GM23338 (cell line): ENCODE measurements around the gene ATP13A2. TPM values are rescaled to one million over a fixed set of nuclear protein-coding genes. Genes with fewer than 3 reads are reported as not detected.

Experiments
- ATAC-seq: fragments of 200-7000 bp; cut with Tn5 transposase; 3 replicates; pipeline ENCODE4 v1.9.1; 2020
- DNase-seq: peaks from one replicate; pipeline ENCODE4 v3.0.0-alpha.2; 2015; ENCODE audit warnings: low spot score
- H2AFZ ChIP-seq: fragments of 200-600 bp; sonication (generic); 2 replicates; pipeline ENCODE4 v1.8.0; 2016; ENCODE audit warnings: antibody characterized with exemption, mild to moderate bottlenecking, moderate library complexity
- H3F3A ChIP-seq: fragments of 200-600 bp; sonication (generic); replicated peaks from 2 replicates; pipeline ENCODE4 v1.8.0; 2017; ENCODE audit warnings: antibody characterized with exemption, mixed run types, low read depth
- H3K27ac ChIP-seq: fragments of 200-600 bp; sonication (generic); 2 replicates; pipeline ENCODE4 v1.6.1; 2016; ENCODE audit warnings: low read depth
- H3K27me3 ChIP-seq: fragments of 200-600 bp; sonication (generic); 2 replicates; pipeline ENCODE4 v1.8.0; 2016; ENCODE audit warnings: mild to moderate bottlenecking, mixed run types, moderate library complexity; ENCODE audit not compliant: insufficient read depth
- H3K36me3 ChIP-seq: fragments of 200-600 bp; sonication (generic); 2 replicates; pipeline ENCODE4 v1.8.0; 2016; ENCODE audit warnings: mild to moderate bottlenecking; ENCODE audit not compliant: insufficient read depth
- H3K4me1 ChIP-seq: fragments of 200-600 bp; sonication (generic); 2 replicates; pipeline ENCODE4 v1.8.0; 2016; ENCODE audit warnings: mild to moderate bottlenecking, moderate library complexity; ENCODE audit not compliant: insufficient read depth
- H3K4me2 ChIP-seq: fragments of 200-600 bp; sonication (generic); 2 replicates; pipeline ENCODE4 v1.7.1; 2017; ENCODE audit warnings: mixed run types
- H3K4me3 ChIP-seq: fragments of 200-600 bp; sonication (generic); 2 replicates; pipeline ENCODE4 v1.6.1; 2016; ENCODE audit warnings: mixed run types
- H3K79me2 ChIP-seq: fragments of 200-600 bp; sonication (generic); replicated peaks from 2 replicates; pipeline ENCODE4 v1.8.0; 2017; ENCODE audit warnings: mild to moderate bottlenecking; ENCODE audit not compliant: insufficient read depth
- H3K9me2 ChIP-seq: fragments of 200-600 bp; sonication (generic); 2 replicates; pipeline ENCODE4 v1.8.0; 2017; ENCODE audit not compliant: insufficient read depth
- H4K20me1 ChIP-seq: fragments of 200-600 bp; sonication (generic); replicated peaks from 2 replicates; pipeline ENCODE4 v1.8.0; 2017; ENCODE audit warnings: mild to moderate bottlenecking; ENCODE audit not compliant: insufficient read depth
- H3K27ac Mint-ChIP-seq: 2 replicates; pipeline ENCODE4 v1.8.0; 2020; ENCODE audit warnings: inconsistent platforms, mild to moderate bottlenecking, moderate library complexity, mixed read lengths
- H3K27me3 Mint-ChIP-seq: 3 replicates; pipeline ENCODE4 v1.8.0; 2022; ENCODE audit warnings: low read depth, mild to moderate bottlenecking, moderate library complexity, mixed read lengths, inconsistent platforms; ENCODE audit not compliant: insufficient read depth, poor library complexity
- H3K36me3 Mint-ChIP-seq: 3 replicates; pipeline ENCODE4 v1.8.0; 2021; ENCODE audit warnings: low read depth, mild to moderate bottlenecking, inconsistent platforms, moderate library complexity, mixed read lengths
- H3K4me1 Mint-ChIP-seq: 3 replicates; pipeline ENCODE4 v1.8.0; 2020; ENCODE audit warnings: mild to moderate bottlenecking, inconsistent platforms, mixed read lengths
- H3K4me3 Mint-ChIP-seq: 3 replicates; pipeline ENCODE4 v1.8.0; 2021; ENCODE audit warnings: moderate library complexity, mild to moderate bottlenecking, inconsistent platforms, mixed read lengths
- H3K9me3 Mint-ChIP-seq: 3 replicates; pipeline ENCODE4 v1.8.0; 2020; ENCODE audit warnings: moderate library complexity, mild to moderate bottlenecking, inconsistent platforms, mixed read lengths
- CREB1 ChIP-seq: fragments of 250-450 bp; sonication (Bioruptor Pico); IDR thresholded peaks from 2 replicates; pipeline ENCODE4 v1.5.0; 2020; ENCODE audit warnings: low read depth, mild to moderate bottlenecking, moderate library complexity
- EZH2 ChIP-seq: fragments of 200-600 bp; sonication (generic); IDR thresholded peaks from one replicate; pipeline ENCODE4 v1.8.0; 2017; ENCODE audit warnings: antibody characterized with exemption, mild to moderate bottlenecking, low read depth; ENCODE audit not compliant: unreplicated experiment
- EZH2phosphoT487 ChIP-seq: fragments of 200-600 bp; sonication (generic); IDR thresholded peaks from one replicate; pipeline ENCODE4 v1.8.1; 2018; ENCODE audit warnings: antibody characterized with exemption; ENCODE audit not compliant: unreplicated experiment
- NANOG ChIP-seq: IDR thresholded peaks from 2 replicates; pipeline ENCODE4 v1.6.1; 2016; ENCODE audit warnings: antibody characterized with exemption, borderline replicate concordance
- POLR2AphosphoS5 ChIP-seq: IDR thresholded peaks from 2 replicates; pipeline ENCODE4 v1.6.1; 2016; ENCODE audit warnings: antibody characterized with exemption, low read depth
- STAT1 ChIP-seq: IDR thresholded peaks from one replicate; pipeline ENCODE4 v1.6.1; 2016; ENCODE audit warnings: antibody characterized with exemption; ENCODE audit not compliant: unreplicated experiment
- ZNF114 ChIP-seq: fragments of 250-450 bp; sonication (Bioruptor Pico); IDR thresholded peaks from 2 replicates; pipeline ENCODE4 v1.5.0; 2020; ENCODE audit warnings: mild to moderate bottlenecking, moderate library complexity
- ZNF331 ChIP-seq: fragments of 250-450 bp; sonication (Bioruptor Pico); IDR thresholded peaks from 2 replicates; pipeline ENCODE4 v1.5.0; 2020; ENCODE audit warnings: low read depth, mild to moderate bottlenecking, moderate library complexity
- polyA plus RNA-seq: library from polyadenylated mRNA; unstranded; fragments of >200 nt; fragmentation: Nextera tagmentation; extraction: Ambion mirVana; gene quantifications from 2 replicates; pipeline ENCODE4 v1.2.1, GENCODE V29; 2016
- total RNA-seq: library from RNA; depleted of rRNA; stranded (reverse); fragments of >200 nt; shearing (Covaris generic); gene quantifications from 2 replicates; pipeline ENCODE4 v1.2.3, GENCODE V29; 2014
- TF ChIP-seq, protein P1 (sequence below): fragments of 250-450 bp; sonication (Bioruptor Pico); IDR thresholded peaks from 2 replicates; pipeline ENCODE4 v1.5.0; 2020; ENCODE audit warnings: mild to moderate bottlenecking, moderate library complexity
- TF ChIP-seq, protein P2 (sequence below): IDR thresholded peaks from 2 replicates; pipeline ENCODE4 v1.6.1; 2016; ENCODE audit warnings: antibody characterized with exemption
- TF ChIP-seq, protein P3 (sequence below): IDR thresholded peaks from one replicate; pipeline ENCODE4 v1.6.1; 2018; ENCODE audit warnings: antibody characterized with exemption; ENCODE audit not compliant: unreplicated experiment
- TF ChIP-seq, protein P4 (sequence below), 2 experiments: fragments of 200-600 bp in 1 of 2; sonication (generic) in 1 of 2; conservative IDR thresholded peaks; 2 replicates each; pipeline versions ENCODE4 v1.5.1 to v1.6.1; 2016 to 2017; ENCODE audit warnings: antibody characterized with exemption in 2 of 2, low read depth in 2 of 2, mild to moderate bottlenecking in 2 of 2, moderate library complexity in 1 of 2

The ATP13A2 gene
- total and polyA plus RNA-seq, 2 experiments from 2014 or later = 30.1 to 87.7 TPM

DNA sequence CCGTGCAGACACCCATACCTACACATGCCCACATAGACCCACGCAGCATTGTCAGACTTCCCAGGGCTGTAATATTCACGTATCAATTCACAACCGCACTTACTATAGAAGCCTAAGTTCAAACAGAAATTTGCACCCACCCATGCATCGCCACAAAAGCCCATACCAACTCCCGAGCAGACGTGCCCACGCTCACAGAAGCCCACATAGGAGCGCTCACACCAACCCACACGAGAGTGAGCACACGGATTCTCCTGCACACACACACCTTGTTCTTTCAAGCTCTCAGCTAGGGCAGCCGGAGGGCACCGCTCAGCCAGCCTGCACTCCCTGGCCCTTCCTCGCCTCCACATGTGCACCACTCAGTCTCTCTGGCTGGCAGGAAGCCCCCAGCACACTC, 35.9 kb downstream of the ATP13A2 start:
- Histone ChIP-seq H3K27ac (no peak overlapping the region), H3K36me3 (no peaks in the 10 kb centered on the region; the same call in 1 of the 2 replicates), H4K20me1 (peaks cover 5% of the 10 kb centered on the region; the same call in 1 of the 2 replicates), H3K79me2 (peaks cover 27% of the 10 kb centered on the region), H2AFZ (no peak overlapping the region), H3K4me1 (peaks cover 14% of the 10 kb centered on the region), H3K4me3 (no peak overlapping the region), H3K27me3 (no peaks in the 10 kb centered on the region), H3K9me2 (no peaks in the 10 kb centered on the region), H3K4me2 (no peak overlapping the region), H3F3A (peaks cover 15% of the 10 kb centered on the region; the same call in 1 of the 2 replicates)
- no peaks in the 10 kb centered on the region for H3K9me3 Mint-ChIP-seq
- DNase-seq (no peak), ATAC-seq (no peak)
- H3K4me3 Mint-ChIP-seq = peak overlapping the region; percentile 7; the same call in 1 of the 3 replicates
- H3K4me1 Mint-ChIP-seq = peaks cover 42% of the 10 kb centered on the region
- TF ChIP-seq, protein P1, sequence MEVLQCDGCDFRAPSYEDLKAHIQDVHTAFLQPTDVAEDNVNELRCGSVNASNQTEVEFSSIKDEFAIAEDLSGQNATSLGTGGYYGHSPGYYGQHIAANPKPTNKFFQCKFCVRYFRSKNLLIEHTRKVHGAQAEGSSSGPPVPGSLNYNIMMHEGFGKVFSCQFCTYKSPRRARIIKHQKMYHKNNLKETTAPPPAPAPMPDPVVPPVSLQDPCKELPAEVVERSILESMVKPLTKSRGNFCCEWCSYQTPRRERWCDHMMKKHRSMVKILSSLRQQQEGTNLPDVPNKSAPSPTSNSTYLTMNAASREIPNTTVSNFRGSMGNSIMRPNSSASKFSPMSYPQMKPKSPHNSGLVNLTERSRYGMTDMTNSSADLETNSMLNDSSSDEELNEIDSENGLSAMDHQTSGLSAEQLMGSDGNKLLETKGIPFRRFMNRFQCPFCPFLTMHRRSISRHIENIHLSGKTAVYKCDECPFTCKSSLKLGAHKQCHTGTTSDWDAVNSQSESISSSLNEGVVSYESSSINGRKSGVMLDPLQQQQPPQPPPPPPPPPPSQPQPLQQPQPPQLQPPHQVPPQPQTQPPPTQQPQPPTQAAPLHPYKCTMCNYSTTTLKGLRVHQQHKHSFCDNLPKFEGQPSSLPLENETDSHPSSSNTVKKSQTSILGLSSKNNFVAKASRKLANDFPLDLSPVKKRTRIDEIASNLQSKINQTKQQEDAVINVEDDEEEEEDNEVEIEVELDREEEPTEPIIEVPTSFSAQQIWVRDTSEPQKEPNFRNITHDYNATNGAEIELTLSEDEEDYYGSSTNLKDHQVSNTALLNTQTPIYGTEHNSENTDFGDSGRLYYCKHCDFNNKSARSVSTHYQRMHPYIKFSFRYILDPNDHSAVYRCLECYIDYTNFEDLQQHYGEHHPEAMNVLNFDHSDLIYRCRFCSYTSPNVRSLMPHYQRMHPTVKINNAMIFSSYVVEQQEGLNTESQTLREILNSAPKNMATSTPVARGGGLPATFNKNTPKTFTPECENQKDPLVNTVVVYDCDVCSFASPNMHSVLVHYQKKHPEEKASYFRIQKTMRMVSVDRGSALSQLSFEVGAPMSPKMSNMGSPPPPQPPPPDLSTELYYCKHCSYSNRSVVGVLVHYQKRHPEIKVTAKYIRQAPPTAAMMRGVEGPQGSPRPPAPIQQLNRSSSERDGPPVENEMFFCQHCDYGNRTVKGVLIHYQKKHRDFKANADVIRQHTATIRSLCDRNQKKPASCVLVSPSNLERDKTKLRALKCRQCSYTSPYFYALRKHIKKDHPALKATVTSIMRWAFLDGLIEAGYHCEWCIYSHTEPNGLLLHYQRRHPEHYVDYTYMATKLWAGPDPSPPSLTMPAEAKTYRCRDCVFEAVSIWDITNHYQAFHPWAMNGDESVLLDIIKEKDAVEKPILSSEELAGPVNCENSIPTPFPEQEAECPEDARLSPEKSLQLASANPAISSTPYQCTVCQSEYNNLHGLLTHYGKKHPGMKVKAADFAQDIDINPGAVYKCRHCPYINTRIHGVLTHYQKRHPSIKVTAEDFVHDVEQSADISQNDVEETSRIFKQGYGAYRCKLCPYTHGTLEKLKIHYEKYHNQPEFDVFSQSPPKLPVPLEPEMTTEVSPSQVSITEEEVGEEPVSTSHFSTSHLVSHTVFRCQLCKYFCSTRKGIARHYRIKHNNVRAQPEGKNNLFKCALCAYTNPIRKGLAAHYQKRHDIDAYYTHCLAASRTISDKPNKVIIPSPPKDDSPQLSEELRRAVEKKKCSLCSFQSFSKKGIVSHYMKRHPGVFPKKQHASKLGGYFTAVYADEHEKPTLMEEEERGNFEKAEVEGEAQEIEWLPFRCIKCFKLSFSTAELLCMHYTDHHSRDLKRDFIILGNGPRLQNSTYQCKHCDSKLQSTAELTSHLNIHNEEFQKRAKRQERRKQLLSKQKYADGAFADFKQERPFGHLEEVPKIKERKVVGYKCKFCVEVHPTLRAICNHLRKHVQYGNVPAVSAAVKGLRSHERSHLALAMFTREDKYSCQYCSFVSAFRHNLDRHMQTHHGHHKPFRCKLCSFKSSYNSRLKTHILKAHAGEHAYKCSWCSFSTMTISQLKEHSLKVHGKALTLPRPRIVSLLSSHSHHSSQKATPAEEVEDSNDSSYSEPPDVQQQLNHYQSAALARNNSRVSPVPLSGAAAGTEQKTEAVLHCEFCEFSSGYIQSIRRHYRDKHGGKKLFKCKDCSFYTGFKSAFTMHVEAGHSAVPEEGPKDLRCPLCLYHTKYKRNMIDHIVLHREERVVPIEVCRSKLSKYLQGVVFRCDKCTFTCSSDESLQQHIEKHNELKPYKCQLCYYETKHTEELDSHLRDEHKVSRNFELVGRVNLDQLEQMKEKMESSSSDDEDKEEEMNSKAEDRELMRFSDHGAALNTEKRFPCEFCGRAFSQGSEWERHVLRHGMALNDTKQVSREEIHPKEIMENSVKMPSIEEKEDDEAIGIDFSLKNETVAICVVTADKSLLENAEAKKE (CRISPR knock-in tag) = no peak
- TF ChIP-seq, protein P2, sequence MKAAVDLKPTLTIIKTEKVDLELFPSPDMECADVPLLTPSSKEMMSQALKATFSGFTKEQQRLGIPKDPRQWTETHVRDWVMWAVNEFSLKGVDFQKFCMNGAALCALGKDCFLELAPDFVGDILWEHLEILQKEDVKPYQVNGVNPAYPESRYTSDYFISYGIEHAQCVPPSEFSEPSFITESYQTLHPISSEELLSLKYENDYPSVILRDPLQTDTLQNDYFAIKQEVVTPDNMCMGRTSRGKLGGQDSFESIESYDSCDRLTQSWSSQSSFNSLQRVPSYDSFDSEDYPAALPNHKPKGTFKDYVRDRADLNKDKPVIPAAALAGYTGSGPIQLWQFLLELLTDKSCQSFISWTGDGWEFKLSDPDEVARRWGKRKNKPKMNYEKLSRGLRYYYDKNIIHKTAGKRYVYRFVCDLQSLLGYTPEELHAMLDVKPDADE = no peak
- no peak for TF ChIP-seq ZNF331 (CRISPR knock-in tag)
- no peak for TF ChIP-seq EZH2phosphoT487
- TF ChIP-seq, protein P3, sequence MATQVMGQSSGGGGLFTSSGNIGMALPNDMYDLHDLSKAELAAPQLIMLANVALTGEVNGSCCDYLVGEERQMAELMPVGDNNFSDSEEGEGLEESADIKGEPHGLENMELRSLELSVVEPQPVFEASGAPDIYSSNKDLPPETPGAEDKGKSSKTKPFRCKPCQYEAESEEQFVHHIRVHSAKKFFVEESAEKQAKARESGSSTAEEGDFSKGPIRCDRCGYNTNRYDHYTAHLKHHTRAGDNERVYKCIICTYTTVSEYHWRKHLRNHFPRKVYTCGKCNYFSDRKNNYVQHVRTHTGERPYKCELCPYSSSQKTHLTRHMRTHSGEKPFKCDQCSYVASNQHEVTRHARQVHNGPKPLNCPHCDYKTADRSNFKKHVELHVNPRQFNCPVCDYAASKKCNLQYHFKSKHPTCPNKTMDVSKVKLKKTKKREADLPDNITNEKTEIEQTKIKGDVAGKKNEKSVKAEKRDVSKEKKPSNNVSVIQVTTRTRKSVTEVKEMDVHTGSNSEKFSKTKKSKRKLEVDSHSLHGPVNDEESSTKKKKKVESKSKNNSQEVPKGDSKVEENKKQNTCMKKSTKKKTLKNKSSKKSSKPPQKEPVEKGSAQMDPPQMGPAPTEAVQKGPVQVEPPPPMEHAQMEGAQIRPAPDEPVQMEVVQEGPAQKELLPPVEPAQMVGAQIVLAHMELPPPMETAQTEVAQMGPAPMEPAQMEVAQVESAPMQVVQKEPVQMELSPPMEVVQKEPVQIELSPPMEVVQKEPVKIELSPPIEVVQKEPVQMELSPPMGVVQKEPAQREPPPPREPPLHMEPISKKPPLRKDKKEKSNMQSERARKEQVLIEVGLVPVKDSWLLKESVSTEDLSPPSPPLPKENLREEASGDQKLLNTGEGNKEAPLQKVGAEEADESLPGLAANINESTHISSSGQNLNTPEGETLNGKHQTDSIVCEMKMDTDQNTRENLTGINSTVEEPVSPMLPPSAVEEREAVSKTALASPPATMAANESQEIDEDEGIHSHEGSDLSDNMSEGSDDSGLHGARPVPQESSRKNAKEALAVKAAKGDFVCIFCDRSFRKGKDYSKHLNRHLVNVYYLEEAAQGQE = no peak
- no peak for TF ChIP-seq STAT1
- TF ChIP-seq, protein P4, sequence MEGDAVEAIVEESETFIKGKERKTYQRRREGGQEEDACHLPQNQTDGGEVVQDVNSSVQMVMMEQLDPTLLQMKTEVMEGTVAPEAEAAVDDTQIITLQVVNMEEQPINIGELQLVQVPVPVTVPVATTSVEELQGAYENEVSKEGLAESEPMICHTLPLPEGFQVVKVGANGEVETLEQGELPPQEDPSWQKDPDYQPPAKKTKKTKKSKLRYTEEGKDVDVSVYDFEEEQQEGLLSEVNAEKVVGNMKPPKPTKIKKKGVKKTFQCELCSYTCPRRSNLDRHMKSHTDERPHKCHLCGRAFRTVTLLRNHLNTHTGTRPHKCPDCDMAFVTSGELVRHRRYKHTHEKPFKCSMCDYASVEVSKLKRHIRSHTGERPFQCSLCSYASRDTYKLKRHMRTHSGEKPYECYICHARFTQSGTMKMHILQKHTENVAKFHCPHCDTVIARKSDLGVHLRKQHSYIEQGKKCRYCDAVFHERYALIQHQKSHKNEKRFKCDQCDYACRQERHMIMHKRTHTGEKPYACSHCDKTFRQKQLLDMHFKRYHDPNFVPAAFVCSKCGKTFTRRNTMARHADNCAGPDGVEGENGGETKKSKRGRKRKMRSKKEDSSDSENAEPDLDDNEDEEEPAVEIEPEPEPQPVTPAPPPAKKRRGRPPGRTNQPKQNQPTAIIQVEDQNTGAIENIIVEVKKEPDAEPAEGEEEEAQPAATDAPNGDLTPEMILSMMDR (conservative IDR thresholded peaks at IDR 0.05; ENCODE audit: low read depth in 2 of 2) = no peak
- no peak for TF ChIP-seq NANOG
- TF ChIP-seq CREB1 (CRISPR knock-in tag) = no peak
- TF ChIP-seq ZNF114 = no peak
- no peak for TF ChIP-seq POLR2AphosphoS5
- TF ChIP-seq EZH2 = no peak
- peaks cover 40% of the 10 kb centered on the region for H3K36me3 Mint-ChIP-seq
- peaks cover 16% of the 10 kb centered on the region for H3K27me3 Mint-ChIP-seq
- peak overlapping the region; percentile 55 for H3K27ac Mint-ChIP-seq
